Mucosa of stomach (tissue), 1 donor: ENCODE measurements around the gene PHF12.
"Not testable (repeated sequence)": the region's sequence is repeated elsewhere in the genome, so short reads cannot be mapped to it uniquely, and the experiment has no call there.

Source experiments
- H3K27me3 ChIP-seq: one replicate; pipeline ENCODE4 v1.7.0; 2013; ENCODE audit warnings: mild to moderate bottlenecking, low read length; ENCODE audit not compliant: control insufficient read depth, insufficient read depth
- H3K36me3 ChIP-seq: one replicate; pipeline ENCODE4 v1.7.0; 2013; ENCODE audit warnings: low read length; ENCODE audit not compliant: control insufficient read depth, insufficient read depth
- H3K4me1 ChIP-seq: one replicate; pipeline ENCODE4 v1.7.0; 2013; ENCODE audit warnings: mild to moderate bottlenecking, low read length; ENCODE audit not compliant: control insufficient read depth, insufficient read depth
- H3K4me3 ChIP-seq: one replicate; pipeline ENCODE4 v1.7.0; 2013; ENCODE audit warnings: low read length
- H3K9ac ChIP-seq: one replicate; pipeline ENCODE4 v1.7.0; 2013; ENCODE audit warnings: mild to moderate bottlenecking, low read length, moderate library complexity
- H3K9me3 ChIP-seq: one replicate; pipeline ENCODE4 v1.7.0; 2013; ENCODE audit warnings: mild to moderate bottlenecking, low read length, moderate library complexity; ENCODE audit not compliant: control insufficient read depth
- donor health status: Pancreatic carcinoma.

Gene PHF12

GRCh38 chr17:28880572-28880945 lies 70.8 kb downstream of the PHF12 start:
- Histone ChIP-seq H3K9ac (no peak overlapping the region), H3K4me1 (peaks cover 11% of the 10 kb centered on the region), H3K36me3 (peaks cover 23% of the 10 kb centered on the region), H3K27me3 (no peaks in the 10 kb centered on the region), H3K4me3 (no peak overlapping the region), H3K9me3 (no peaks in the 10 kb centered on the region)

GRCh38 chr17:28879886-28880571 lies 71.3 kb downstream of the PHF12 start:
- H3K4me1 ChIP-seq, result peaks cover 16% of the 10 kb centered on the region
- H3K27me3 ChIP-seq, result no peaks in the 10 kb centered on the region
- H3K36me3 ChIP-seq, result peaks cover 23% of the 10 kb centered on the region
- no peak overlapping the region for H3K9ac ChIP-seq
- H3K9me3 ChIP-seq, result no peaks in the 10 kb centered on the region
- no peak overlapping the region for H3K4me3 ChIP-seq

GRCh38 chr17:28878981-28879380 lies 72.3 kb downstream of the PHF12 start:
- Histone ChIP-seq H3K9ac (no peak overlapping the region), H3K27me3 (no peaks in the 10 kb centered on the region), H3K9me3 (no peaks in the 10 kb centered on the region), H3K36me3 (peaks cover 19% of the 10 kb centered on the region), H3K4me3 (no peak overlapping the region), H3K4me1 (peaks cover 21% of the 10 kb centered on the region)

- no peaks in the 10 kb centered on the region for H3K27me3 ChIP-seq
- no peaks in the 10 kb centered on the region for H3K9me3 ChIP-seq
- no peak overlapping the region for H3K4me3 ChIP-seq
- peaks cover 21% of the 10 kb centered on the region for H3K4me1 ChIP-seq
- H3K9ac ChIP-seq, result no peak overlapping the region
- H3K36me3 ChIP-seq, result peaks cover 19% of the 10 kb centered on the region
Measured at GRCh38 chr17:28878158-28878910, 73.0 kb downstream of the PHF12 start.

DNA sequence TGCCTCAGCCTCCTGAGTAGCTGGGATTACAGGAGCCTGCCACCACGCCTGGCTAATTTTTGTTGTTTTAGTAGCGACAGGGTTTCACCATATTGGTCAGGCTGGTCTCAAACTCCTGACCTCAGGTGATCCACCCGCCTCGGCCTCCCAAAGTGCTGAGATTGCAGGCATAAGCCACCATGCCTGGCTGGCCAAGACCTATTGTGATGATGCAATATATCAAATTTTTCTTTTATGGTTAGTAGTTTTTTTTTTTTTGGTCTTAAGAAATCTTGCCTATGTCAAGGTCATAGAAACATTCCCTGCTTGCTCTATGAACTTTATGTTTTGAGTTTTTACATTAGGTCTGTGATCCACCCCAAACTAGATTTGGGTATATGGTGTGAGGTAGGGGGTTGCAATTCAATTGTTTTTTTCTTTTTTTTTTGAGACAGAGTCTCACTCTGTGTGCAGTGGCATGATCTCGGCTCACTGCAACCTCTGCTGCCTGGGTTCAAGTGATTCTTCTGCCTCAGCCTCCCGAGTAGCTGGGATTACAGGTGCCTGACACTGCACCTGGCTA lies 74.1 kb downstream of the PHF12 start:
- H3K9me3 ChIP-seq, H3K4me3 ChIP-seq, H3K27me3 ChIP-seq: not testable (repeated sequence)

DNA sequence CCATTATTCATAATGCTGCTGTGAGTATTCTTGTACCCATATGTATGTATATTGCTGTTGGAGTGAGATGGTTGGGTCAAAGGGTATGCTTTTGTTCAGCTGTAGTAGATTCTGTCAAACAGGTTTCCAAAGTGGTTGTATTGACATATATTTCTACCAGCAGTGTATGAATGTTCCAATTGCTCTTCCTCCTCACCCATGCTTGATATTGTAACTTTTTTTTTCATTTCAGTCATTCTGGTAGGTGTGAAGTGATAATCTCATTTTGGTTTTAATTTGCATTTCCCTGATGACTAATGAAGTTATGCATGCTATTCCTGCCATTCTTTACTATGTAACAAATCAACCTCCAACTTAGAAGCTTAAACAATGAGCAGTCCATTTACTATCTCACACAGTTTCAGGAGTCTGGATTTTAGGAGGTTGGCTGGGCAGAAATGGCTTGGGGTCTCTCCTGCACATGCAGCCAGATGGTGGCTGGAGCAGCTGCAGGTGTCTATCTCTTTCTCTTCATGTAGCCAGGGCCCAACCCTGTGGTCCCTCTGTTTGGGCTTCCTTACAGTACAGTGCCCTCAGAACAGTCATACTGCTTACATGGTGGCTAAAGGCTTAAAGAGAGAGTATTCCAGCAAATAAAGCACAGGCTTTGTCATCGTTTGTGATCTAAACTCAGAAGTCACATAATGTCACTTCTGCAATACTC lies 75.3 kb downstream of the PHF12 start:
- Histone ChIP-seq H3K4me3 (no peak overlapping the region), H3K27me3 (no peaks in the 10 kb centered on the region), H3K36me3 (peaks cover 5% of the 10 kb centered on the region), H3K9me3 (no peaks in the 10 kb centered on the region), H3K9ac (no peak overlapping the region), H3K4me1 (peaks cover 31% of the 10 kb centered on the region)

More for the DNA sequence above, 74.1 kb downstream of the PHF12 start:
- H3K9ac ChIP-seq, result not testable (repeated sequence)
- Histone ChIP-seq H3K4me1 (peaks cover 28% of the 10 kb centered on the region), H3K36me3 (peaks cover 13% of the 10 kb centered on the region)

GRCh38 chr17:28874750-28875149 lies 76.6 kb downstream of the PHF12 start:
- Histone ChIP-seq H3K27me3 (no peaks in the 10 kb centered on the region), H3K9ac (no peak overlapping the region), H3K4me1 (peaks cover 31% of the 10 kb centered on the region), H3K4me3 (no peak overlapping the region), H3K9me3 (no peaks in the 10 kb centered on the region), H3K36me3 (no peaks in the 10 kb centered on the region)

GRCh38 chr17:28873839-28874238 lies 77.5 kb downstream of the PHF12 start:
- Histone ChIP-seq H3K27me3 (no peaks in the 10 kb centered on the region), H3K9ac (no peak overlapping the region), H3K9me3 (no peaks in the 10 kb centered on the region), H3K36me3 (no peaks in the 10 kb centered on the region), H3K4me1 (peaks cover 31% of the 10 kb centered on the region), H3K4me3 (no peak overlapping the region)

- Histone ChIP-seq H3K4me1 (peaks cover 38% of the 10 kb centered on the region), H3K36me3 (no peaks in the 10 kb centered on the region), H3K9ac (no peak overlapping the region), H3K4me3 (no peak overlapping the region), H3K9me3 (no peaks in the 10 kb centered on the region), H3K27me3 (no peaks in the 10 kb centered on the region)
Measured at GRCh38 chr17:28871056-28871579, 80.2 kb downstream of the PHF12 start.

DNA sequence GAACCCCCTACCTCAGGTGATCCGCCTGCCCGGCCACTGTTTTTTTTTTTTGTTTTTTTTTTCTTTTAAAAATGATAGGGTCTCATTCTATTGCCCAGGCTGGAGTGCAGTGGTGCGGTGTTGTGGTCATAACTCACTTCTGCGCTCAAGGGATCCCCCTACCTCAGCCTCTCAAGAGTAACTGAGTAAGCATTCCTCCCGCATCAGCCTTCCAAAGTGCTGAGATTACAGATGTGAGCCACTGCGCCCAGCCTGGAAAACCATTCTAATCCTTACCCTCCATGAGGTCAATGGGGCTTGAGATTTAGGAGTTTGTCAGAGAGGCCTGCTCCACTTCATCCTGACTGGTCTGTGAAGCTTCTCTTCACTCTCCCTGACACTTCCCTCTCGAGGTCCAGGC lies 84.0 kb downstream of the PHF12 start:
- no peak overlapping the region for H3K4me3 ChIP-seq
- no peak overlapping the region for H3K9ac ChIP-seq
- peaks cover 52% of the 10 kb centered on the region for H3K4me1 ChIP-seq

DNA sequence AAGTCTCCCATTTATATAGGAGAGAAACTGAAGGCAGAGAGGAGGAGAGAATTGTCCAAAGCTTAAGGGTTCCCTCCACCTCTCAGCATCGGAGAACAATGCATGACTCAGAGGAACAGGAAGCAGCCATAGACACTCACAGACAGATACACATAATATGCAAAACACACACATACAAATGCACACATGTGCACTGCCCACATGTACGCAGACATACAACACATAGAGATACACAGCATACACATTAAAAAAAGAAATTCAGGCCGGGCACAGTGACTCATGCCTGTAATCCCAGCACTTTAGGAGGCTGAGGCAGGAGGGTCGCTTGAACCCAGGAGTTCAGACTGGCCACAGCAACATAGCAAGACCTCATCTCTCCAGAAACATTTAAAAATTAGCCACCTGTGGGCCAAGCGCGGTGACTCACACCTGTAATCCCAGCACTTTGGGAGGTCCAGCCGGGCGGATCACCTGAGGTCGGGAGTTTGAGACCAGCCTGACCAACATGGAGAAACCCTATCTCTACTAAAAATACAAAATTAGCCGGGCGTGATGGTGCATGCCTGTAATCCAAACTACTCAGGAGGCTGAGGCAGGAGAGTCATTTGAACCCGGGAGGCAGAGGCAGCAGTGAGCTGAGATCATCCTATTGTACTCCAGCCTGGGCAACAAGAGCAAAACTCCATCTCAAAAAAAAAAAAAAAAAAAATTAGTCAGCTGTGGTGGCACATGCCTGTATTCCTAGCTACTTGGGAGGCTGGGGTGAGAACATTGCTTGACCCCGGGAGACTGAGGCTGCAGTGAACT lies 85.2 kb downstream of the PHF12 start:
- H3K36me3 ChIP-seq, result no peaks in the 10 kb centered on the region
- H3K4me1 ChIP-seq, result peaks cover 61% of the 10 kb centered on the region
- no peak overlapping the region for H3K4me3 ChIP-seq
- H3K27me3 ChIP-seq, result no peaks in the 10 kb centered on the region
- no peak overlapping the region for H3K9ac ChIP-seq
- no peaks in the 10 kb centered on the region for H3K9me3 ChIP-seq

More for the DNA sequence above, 84.0 kb downstream of the PHF12 start:
- Histone ChIP-seq H3K36me3 (no peaks in the 10 kb centered on the region), H3K27me3 (no peaks in the 10 kb centered on the region), H3K9me3 (no peaks in the 10 kb centered on the region)
